ENCODE data around the gene RBM7. TPM values are rescaled to one million over a fixed set of nuclear protein-coding genes. Genes with fewer than 3 reads are reported as not detected.

The RBM7 gene
- total RNA-seq (2014; rRNA removed; shearing (Covaris generic)), result 22.3 and 43.0 TPM in 2 replicates
- polyA plus RNA-seq (2015; cell fraction: cytosol; rRNA removed), result 34.4 and 43.5 TPM in 2 replicates
- polyA plus RNA-seq (2015; cell fraction: nucleus; rRNA removed), result 22.6 and 28.7 TPM in 2 replicates

GRCh38 chr11:114400216-114400914, at the start of gene RBM7, which contains the start of gene C11orf71:
Gene RBM7 (plus strand): TSS chr11:114400666. CDS start chr11:114400672, 6 bp downstream.
Gene C11orf71 (minus strand): TSS chr11:114400511. CDS start chr11:114400331, 180 bp downstream.
- DNase-seq (ENCODE audit: low read depth), result peak; percentile 99

DNA sequence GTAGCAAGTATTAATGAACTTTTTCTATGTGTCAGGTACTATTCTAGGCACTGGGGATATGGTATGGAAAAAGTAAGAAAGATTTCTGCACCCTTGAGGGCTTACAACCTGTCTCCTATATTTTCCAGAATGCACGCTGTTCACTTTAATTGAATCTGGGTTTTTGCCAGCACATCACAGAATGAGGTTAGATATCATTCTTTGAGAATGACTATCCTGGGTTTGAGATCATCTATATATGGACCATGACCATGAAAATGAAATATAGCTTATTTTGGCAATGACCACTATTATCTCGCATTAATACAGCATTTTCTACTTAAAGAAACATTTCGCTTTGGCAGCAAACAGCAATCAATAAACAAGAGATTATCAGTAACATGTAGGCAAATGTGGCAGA, 47.0 kb upstream of the RBM7 start:
- no peak for DNase-seq (ENCODE audit: low read depth)

GRCh38 chr11:114354076-114354475, 46.4 kb upstream of the RBM7 start:
- DNase-seq (ENCODE audit: low read depth), result peak; percentile 91

DNA sequence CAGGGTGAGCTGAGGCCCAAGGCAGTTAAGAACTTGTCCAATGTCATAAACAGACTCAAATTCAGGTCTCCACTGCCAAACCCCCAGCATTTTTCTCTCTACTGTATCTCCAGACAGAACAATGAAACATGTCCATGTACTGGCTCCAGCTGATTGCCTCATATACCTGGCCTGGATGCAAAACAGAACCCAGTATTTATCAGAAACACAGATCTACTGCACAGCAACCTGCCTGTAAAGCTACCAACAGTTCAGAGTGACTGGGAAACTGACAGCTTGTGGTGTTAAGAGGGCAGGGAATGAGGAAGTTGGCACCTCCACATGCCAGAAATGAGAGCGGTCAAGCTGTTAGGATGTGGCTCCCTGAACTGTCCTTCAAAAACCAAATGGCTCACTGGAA, 41.8 kb upstream of the RBM7 start:
- DNase-seq (ENCODE audit: low read depth), result no peak

- no peak for DNase-seq (ENCODE audit: low read depth)
These were observed 41.1 kb upstream of the RBM7 start for GRCh38 chr11:114359342-114359741.

GRCh38 chr11:114362326-114362725, 38.1 kb upstream of the RBM7 start:
- no peak for DNase-seq (ENCODE audit: low read depth)

DNA sequence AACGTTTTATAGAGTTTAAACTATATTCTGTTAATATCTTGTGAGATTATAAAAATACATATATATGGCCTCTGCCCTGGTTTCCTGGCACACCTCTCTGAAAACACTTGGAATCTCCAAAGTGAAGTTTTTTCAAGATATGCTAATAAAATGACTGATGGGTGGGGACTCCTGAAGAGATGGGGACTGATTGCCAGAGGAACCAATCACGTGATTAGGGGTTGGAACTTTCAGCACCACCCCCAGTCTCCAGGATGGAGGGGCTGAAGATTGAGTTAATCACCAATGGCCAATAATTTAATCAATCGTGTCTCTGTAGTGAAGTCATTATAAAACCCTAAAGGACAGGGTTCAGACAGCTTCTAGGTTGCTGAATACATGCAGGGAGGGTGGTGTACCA, 37.5 kb upstream of the RBM7 start:
- no peak for DNase-seq (ENCODE audit: low read depth)

- peak; percentile 93 for DNase-seq (ENCODE audit: low read depth)
These were observed 33.9 kb upstream of the RBM7 start for GRCh38 chr11:114366331-114367243.

GRCh38 chr11:114367244-114367957, 33.1 kb upstream of the RBM7 start:
- no peak for DNase-seq (ENCODE audit: low read depth)

- DNase-seq (ENCODE audit: low read depth), result no peak
These were observed 31.4 kb upstream of the RBM7 start for GRCh38 chr11:114368918-114369680.

DNA sequence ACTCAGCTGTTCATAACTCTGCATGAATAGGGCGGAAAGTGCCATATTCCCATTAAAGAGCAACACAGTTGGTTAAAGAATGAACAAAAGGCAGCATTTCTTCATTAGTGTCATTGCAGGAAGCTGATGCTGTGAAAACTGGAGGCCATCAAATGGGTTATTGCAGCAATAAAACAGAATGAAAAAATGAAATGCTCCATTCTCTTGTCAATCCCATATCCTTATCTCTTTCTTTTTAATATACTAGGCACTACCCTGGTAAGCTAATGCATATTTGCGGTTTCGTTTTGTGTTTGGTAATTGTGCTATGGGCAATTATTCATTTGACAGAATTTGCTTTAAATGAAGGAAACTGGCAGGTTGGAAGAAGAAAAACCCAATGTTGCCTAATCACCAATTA, 25.4 kb upstream of the RBM7 start:
- DNase-seq (ENCODE audit: low read depth), result no peak

GRCh38 chr11:114377612-114378267, 22.7 kb upstream of the RBM7 start:
- peak; percentile 84 for DNase-seq (ENCODE audit: low read depth)

DNA sequence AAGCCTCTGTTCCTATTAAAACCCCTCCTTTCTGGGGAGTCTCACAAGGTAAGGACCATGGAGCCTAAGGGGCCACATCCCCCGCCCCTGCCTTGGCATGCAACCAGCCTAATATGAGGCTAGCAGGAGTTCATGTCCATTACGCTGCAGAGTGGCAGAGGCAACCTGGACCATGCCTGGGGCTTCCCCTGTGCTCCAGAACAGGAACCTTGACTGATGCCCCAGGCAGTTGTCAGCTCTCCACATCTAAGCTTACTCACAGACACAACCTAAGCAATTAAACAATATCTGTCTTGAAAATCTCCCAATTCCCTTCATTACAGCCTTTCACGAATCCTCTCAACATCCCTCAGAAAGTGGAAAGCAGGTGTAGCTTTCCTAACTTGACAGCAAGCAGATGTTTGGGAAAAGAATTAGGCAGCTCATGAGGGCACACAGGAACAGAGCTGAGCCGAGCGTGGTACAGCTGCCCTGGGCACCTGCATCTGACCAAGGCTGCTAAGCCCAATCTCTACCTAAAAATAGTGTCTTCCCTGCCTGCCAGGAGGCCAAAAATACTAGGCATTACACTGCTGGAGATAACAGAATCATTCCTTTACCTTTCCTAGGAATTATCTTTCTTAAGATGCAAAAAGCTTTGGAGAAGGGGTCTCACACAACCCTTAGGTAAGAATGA, 20.9 kb upstream of the RBM7 start:
- no peak for DNase-seq (ENCODE audit: low read depth)

DNA sequence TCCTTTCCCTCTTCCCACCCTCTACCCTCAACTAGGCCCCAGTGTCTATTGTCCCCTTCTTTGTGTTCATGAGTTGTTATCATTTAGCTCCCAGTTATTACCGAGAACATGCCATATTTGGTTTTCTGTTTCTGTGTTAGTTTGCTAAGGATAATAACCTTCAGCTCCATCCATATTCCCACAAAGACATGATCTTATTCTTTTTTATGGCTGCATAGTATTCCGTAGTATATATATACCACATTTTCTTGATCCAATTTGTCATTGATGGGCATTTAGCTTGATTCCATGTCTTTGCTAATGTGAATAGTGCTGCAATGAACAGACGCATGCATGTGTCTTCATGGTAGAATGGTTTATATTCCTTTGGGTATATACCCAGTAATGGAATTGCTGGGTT, 18.0 kb upstream of the RBM7 start:
- DNase-seq (ENCODE audit: low read depth), result no peak

DNA sequence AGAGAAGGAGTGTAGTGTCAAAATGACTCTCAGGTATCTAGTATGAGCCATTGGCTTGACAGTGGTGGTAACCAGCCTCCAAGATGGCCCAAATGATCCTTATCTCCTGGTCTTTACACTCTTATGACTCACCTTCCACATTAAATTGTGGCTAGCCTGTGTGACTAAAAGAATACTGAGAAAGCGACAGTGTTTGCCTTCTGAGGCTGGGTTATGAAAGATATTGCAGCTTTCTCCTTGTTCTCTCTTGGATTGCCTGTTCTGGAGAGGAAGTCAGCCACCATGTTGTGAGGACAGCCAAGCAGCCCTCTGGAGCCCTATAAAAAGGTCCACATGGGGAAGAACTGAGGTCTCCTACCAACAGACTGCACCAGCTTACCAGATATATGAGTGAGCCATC, 16.0 kb upstream of the RBM7 start:
- peak; percentile 64 for DNase-seq (ENCODE audit: low read depth)

DNA sequence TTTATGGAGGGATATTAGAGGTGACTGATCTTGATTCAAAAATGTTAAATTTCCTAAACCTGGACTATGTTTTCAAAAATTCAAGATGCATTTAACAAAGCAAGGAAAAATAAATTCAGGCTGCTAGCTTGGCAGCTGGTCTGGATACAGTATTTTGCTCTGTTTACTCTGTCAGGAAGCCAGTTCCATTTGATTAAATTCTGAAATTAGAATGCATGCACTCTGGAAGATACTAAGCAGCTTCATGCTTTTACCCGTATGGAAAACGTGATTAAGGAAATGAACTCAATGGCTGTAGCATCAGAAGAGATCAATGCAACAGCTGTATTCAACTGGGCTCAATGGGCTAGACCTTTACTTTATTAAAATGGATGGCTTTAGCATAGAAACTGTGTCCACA, 14.3 kb upstream of the RBM7 start:
- no peak for DNase-seq (ENCODE audit: low read depth)

DNA sequence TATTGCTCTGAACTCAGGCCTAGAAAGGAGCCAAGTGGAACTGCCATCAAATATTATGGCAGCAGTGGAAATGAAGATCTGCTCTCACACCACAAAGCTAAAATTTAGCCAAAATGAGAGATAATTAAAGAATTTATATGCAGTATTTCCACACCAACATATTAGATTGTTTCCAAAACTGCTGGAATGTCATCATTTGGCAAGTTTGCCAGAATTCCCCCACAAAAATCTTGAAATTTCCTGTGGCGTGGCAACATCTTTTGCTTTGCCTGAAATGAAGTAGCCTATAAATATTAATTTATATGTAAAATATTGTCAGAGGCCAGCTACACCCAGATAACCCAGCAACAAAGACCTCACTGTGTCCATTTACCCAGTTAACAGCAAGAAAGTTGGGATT, 13.9 kb upstream of the RBM7 start:
- no peak for DNase-seq (ENCODE audit: low read depth)

DNA sequence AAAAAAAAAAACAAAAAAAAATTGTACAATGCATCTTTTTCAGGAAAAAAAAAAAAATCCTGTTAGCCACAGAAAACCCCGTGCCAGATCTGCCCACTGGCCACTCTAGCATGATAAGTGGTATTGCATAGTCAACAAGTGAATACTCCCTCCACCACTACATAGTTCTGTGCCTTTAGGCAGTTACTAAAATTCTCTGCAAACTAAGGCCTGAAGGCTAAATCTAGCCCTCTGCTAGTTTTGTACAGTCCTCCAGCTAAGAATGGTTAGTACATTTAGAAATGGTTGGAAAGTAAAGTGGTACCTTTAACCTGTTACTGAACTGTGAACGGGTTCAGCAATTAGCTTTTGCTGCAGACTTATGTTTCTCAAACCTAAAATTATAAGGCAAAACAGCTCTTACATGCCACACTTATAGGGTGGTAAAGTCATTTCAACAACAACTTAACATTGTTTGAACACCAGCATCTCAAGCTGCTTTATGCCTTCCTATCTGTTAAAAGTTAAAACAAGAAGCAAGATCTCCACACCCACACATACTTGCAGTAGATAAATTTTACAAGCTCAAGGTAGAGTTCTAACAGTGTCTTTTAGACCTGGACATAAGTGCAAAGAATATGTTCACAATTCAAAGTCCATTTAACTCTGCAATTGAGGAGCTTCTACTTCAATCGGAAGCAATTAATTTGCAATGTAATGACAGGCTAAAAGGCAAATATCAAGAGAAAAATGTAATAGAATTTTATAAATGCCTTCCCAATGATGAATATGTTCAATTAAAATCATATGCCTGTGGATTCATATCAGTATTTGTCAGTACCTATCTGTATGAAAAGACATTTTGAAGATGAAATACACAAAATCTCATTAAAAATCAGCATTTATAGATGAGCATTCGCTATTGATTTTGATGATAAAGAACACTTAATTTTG, 7.5 kb upstream of the RBM7 start:
- DNase-seq (ENCODE audit: low read depth), result no peak

DNA sequence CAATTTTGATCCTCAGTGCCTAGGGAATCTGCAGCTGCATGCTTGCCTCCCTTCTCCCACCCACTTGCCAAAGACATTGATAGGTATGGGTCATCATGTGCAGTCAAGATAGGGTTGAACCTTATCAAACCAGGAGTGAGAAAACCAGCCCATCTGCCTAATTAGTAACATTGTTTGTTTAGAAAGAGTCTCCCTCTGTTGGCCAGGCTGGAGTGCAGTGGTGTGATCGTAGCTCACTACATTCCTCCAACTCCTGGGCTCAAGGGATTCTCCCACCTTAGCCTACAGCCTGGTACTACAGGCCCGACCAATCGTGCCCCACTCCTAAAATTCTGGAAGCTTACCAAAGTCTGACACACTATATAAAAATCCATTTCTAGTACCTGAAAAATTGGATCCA, 4.7 kb upstream of the RBM7 start:
- DNase-seq (ENCODE audit: low read depth), result peak; percentile 26

Measured in HT1080 (cell line).